K562 (cell line): ENCODE data around the gene CTSH. TPM values are rescaled to one million over a fixed set of nuclear protein-coding genes. Genes with fewer than 3 reads are reported as not detected.

Experiments used
- ATAC-seq: fragments of 200-7000 bp; cut with Tn5 transposase; 3 replicates; pipeline ENCODE4 v1.9.1; 2020; ENCODE audit warnings: moderate library complexity
- BruUV-seq: library from RNA; stranded (reverse); fragments of 400-500 nt; replicated peaks from 2 replicates; lab custom pipeline; 2021; lab: Mats Ljungman, UMichigan
- CTCF ChIA-PET: fragments of 300-600 bp; formaldehyde crosslinking; extraction: SDS; loops from one replicate; lab custom pipeline; 2021; ENCODE audit warnings: low intra/inter-chr PET ratio; lab: Yijun Ruan, JAX
- POLR2A ChIA-PET: fragments of 300-600, 350-650 bp; sonication (Branson Sonifier 250); formaldehyde crosslinking; extraction: SDS; loops from one replicate; lab custom pipeline; 2021; ENCODE audit warnings: antibody characterized with exemption, inconsistent platforms; lab: Yijun Ruan, JAX
- DNase-seq, 4 experiments: peaks; one replicate each; pipeline versions ENCODE4 v3.0.0 to v3.0.0-alpha.2; 2011 to 2018; ENCODE audit warnings: low spot score in 3 of 4, mixed read lengths in 3 of 4; ENCODE audit errors: extremely low read depth in 1 of 4
- FAIRE-seq: peaks from 2 replicates; lab custom pipeline; 2011; peaks lifted over from hg19 to GRCh38; lab: Jason Lieb, UNC
- H2AFZ ChIP-seq: 2 replicates; pipeline ENCODE4 v1.6.0; 2011; ENCODE audit warnings: low read depth, low read length, control low read depth, inconsistent platforms
- H3K27ac ChIP-seq: fragments of 200-600 bp; 3 replicates; pipeline ENCODE4 v1.8.0; 2011; ENCODE audit warnings: low read depth, mild to moderate bottlenecking, control low read depth, inconsistent platforms, low read length, moderate library complexity, mixed read lengths; ENCODE audit errors: extremely low read depth
- H3K27me3 ChIP-seq, 2 experiments: fragments of 300-600 bp in 1 of 2; 2 replicates in 1 of 2; 3 replicates in 1 of 2; pipeline versions ENCODE4 v1.6.0 to v1.8.0; 2011; ENCODE audit warnings: inconsistent platforms in 2 of 2, low read length in 2 of 2, mild to moderate bottlenecking in 1 of 2, mixed read lengths in 1 of 2, moderate library complexity in 1 of 2; ENCODE audit not compliant: control insufficient read depth in 2 of 2, insufficient read depth in 2 of 2
- H3K36me3 ChIP-seq: fragments of 300-600 bp; 3 replicates; pipeline ENCODE4 v1.8.0; 2011; ENCODE audit warnings: mild to moderate bottlenecking, low read length, inconsistent platforms; ENCODE audit not compliant: control insufficient read depth, insufficient read depth
- H3K4me1 ChIP-seq, 2 experiments: fragments of 200-600 bp in 1 of 2; replicated peaks in 1 of 2; 2 replicates in 1 of 2; 3 replicates in 1 of 2; pipeline versions ENCODE4 v1.5.1 to v1.8.0; 2011; ENCODE audit warnings: inconsistent platforms in 2 of 2, low read length in 2 of 2, mild to moderate bottlenecking in 1 of 2, mixed read lengths in 1 of 2, moderate library complexity in 1 of 2; ENCODE audit not compliant: control insufficient read depth in 2 of 2, insufficient read depth in 2 of 2
- H3K4me2 ChIP-seq: 2 replicates; pipeline ENCODE4 v1.6.1; 2011; ENCODE audit warnings: low read length, control low read depth, inconsistent platforms, mixed read lengths; ENCODE audit not compliant: insufficient read depth
- H3K4me3 ChIP-seq: fragments of 200-600 bp; sonication (generic), shearing (Covaris generic); 2 replicates; pipeline ENCODE4 v1.5.1; 2016; ENCODE audit warnings: control low read depth, inconsistent platforms
- H3K79me2 ChIP-seq: fragments of 200-600 bp; 3 replicates; pipeline ENCODE4 v1.8.0; 2011; ENCODE audit warnings: low read length, inconsistent platforms; ENCODE audit not compliant: control insufficient read depth, insufficient read depth
- H3K9ac ChIP-seq, 2 experiments: 2 replicates each; pipeline versions ENCODE4 v1.6.0 to v1.6.1; 2011; ENCODE audit warnings: low read depth in 2 of 2, low read length in 2 of 2, control low read depth in 1 of 2, inconsistent platforms in 1 of 2, mild to moderate bottlenecking in 1 of 2, mixed read lengths in 1 of 2; ENCODE audit not compliant: insufficient read depth in 1 of 2
- H3K9me1 ChIP-seq: one replicate; pipeline ENCODE4 v1.6.0; 2011; ENCODE audit warnings: inconsistent platforms, mild to moderate bottlenecking, low read length, moderate library complexity; ENCODE audit not compliant: control insufficient read depth, insufficient read depth
- H3K9me3 ChIP-seq: replicated peaks from 2 replicates; pipeline ENCODE4 v1.5.1; 2011; ENCODE audit warnings: low read depth, low read length, inconsistent platforms; ENCODE audit not compliant: control insufficient read depth, insufficient read depth
- H4K20me1 ChIP-seq: replicated peaks from 2 replicates; pipeline ENCODE4 v1.6.1; 2011; ENCODE audit warnings: low read length, inconsistent platforms, mixed read lengths; ENCODE audit not compliant: control insufficient read depth, insufficient read depth
- BCOR ChIP-seq: fragments of 450-650 bp; IDR thresholded peaks from 2 replicates; pipeline ENCODE4 v1.6.1; 2016
- CREB1 ChIP-seq, 2 experiments: sonication (generic) in 1 of 2; formaldehyde crosslinking in 1 of 2; IDR thresholded peaks; 2 replicates each; pipeline versions ENCODE4 v1.6.1 to v1.8.0; 2012 to 2022; ENCODE audit warnings: inconsistent platforms in 1 of 2, mild to moderate bottlenecking in 1 of 2, missing genetic modification reagents in 1 of 2, moderate library complexity in 1 of 2
- FOXJ2 ChIP-seq: fragments of 200-800 bp; sonication (Bioruptor generic); IDR thresholded peaks from 2 replicates; pipeline ENCODE4 v1.6.1; 2016; ENCODE audit warnings: missing genetic modification characterization, missing compliant biosample characterization
- FOXP4 ChIP-seq: sonication (generic); formaldehyde crosslinking; IDR thresholded peaks from 2 replicates; pipeline ENCODE4 v1.8.0; 2022; ENCODE audit warnings: mild to moderate bottlenecking, missing genetic modification reagents, borderline replicate concordance
- LARP7 ChIP-seq: fragments of 450-650 bp; IDR thresholded peaks from 2 replicates; pipeline ENCODE4 v1.6.1; 2016
- RBM25 ChIP-seq: fragments of 200-400 bp; formaldehyde crosslinking; IDR thresholded peaks from 2 replicates; pipeline ENCODE4 v1.6.1; 2018; ENCODE audit warnings: low read length, low read depth, moderate library complexity; ENCODE audit not compliant: severe bottlenecking
- SAFB ChIP-seq: fragments of 200-400 bp; formaldehyde crosslinking; IDR thresholded peaks from 2 replicates; pipeline ENCODE4 v1.6.1; 2017; ENCODE audit warnings: low read depth, low read length, borderline replicate concordance
- ZEB2 ChIP-seq: fragments of 450-650 bp; IDR thresholded peaks from 2 replicates; pipeline ENCODE4 v1.6.1; 2016
- ZNF507 ChIP-seq: conservative IDR thresholded peaks from 2 replicates; pipeline ENCODE4 v1.6.1; 2017; ENCODE audit warnings: missing genetic modification characterization, missing compliant biosample characterization
- WGBS: fragments of 100-300 bp; shearing (Covaris generic); methylation state at CpG from one replicate; pipeline ENCODE4 v1.1.6; 2016; ENCODE audit warnings: low coverage, mixed read lengths; ENCODE audit not compliant: insufficient coverage; ENCODE audit errors: missing lambda C conversion rate; 5-methylcytosine and 5-hydroxymethylcytosine counted together
- in situ Hi-C: fragments of 300-500 bp; cut with MboI; formaldehyde crosslinking; loops from 4 replicates; pipeline ENCODE4 v1.15.0; 2018; ENCODE audit warnings: inconsistent platforms, mixed read lengths
- intact Hi-C: fragments of 100-400 bp; cut with micrococcal nuclease; formaldehyde crosslinking; loops from 2 replicates; pipeline ENCODE4 v1.14.2; 2022
- polyA plus RNA-seq, 8 experiments: library from polyadenylated mRNA; depleted of rRNA in 4 of 8; stranded (reverse) in 5 of 8; unstranded in 3 of 8; fragments of >200 nt; fragmentation: Nextera tagmentation in 2 of 8; fragmentation: Illumina TruSeq in 1 of 8; extraction: Ambion mirVana in 2 of 8; extraction: Trizol in 1 of 8; gene quantifications; 2 replicates each; pipeline versions ENCODE4 v1.2.1 to v1.2.3, GENCODE V29; 2011 to 2014; ENCODE audit warnings: inconsistent platforms in 1 of 8, missing spikeins in 1 of 8
- total RNA-seq, 7 experiments: library from RNA; depleted of rRNA in 6 of 7; stranded (reverse); fragments of >200 nt in 6 of 7; fragmentation: Illumina TruSeq in 2 of 7; extraction: Trizol in 2 of 7; gene quantifications; 2 replicates each; pipeline versions ENCODE4 v1.2.1 to v1.2.3, GENCODE V29; 2011 to 2021; ENCODE audit warnings: low replicate concordance in 1 of 7

The CTSH gene
- total and polyA plus RNA-seq, 9 of the 15 experiments (the other 6 are each of a cell fraction or from before 2014, with no cell fraction given) = 15.0 to 462 (median 173) TPM

GRCh38 chr15:78957416-78958093 lies 12.7 kb upstream of the CTSH start:
- 0 out of 5 replicates have a peak, but pooled peaks cover 0 to 3% of the 10 kb centered on the region in 2 experiments for H3K27me3 ChIP-seq
- FAIRE-seq = no peak
- intact Hi-C loops (no loop called here), in situ Hi-C loops (no loop called here)
- WGBS = 42% methylated on average over 9 of the region's 9 CpGs
- H3K4me3 ChIP-seq = no peak overlapping the region
- ATAC-seq = no peak
- no peaks in the 10 kb centered on the region for H3K4me1 ChIP-seq
- H3K4me2 ChIP-seq = no peak overlapping the region
- POLR2A ChIA-PET = no interaction called here
- BruUV-seq = no TSS peak
- H3K9ac ChIP-seq = no peak overlapping the region
- no peak overlapping the region for H3K27ac ChIP-seq
- CTCF ChIA-PET = no interaction called here
- DNase-seq = no peak
- H2AFZ ChIP-seq = no peak overlapping the region
- no peaks in the 10 kb centered on the region for H3K9me1 ChIP-seq
- H4K20me1 ChIP-seq = no peaks in the 10 kb centered on the region
- H3K79me2 ChIP-seq = no peaks in the 10 kb centered on the region
- no peaks in the 10 kb centered on the region for H3K9me3 ChIP-seq
- TF ChIP-seq ZEB2 = no peak
- no peak for TF ChIP-seq CREB1 (IDR thresholded peaks at IDR 0.05)
- no peak for TF ChIP-seq CREB1 (CRISPR knock-in tag; IDR thresholded peaks at IDR 0.05)
- no peak for TF ChIP-seq FOXJ2
- TF ChIP-seq SAFB = no peak
- TF ChIP-seq ZNF507 (tag) = no peak
- TF ChIP-seq FOXP4 (CRISPR knock-in tag) = no peak
- peak; percentile 49; the same call in 1 of the 2 replicates for TF ChIP-seq BCOR
- TF ChIP-seq LARP7 = no peak
- TF ChIP-seq RBM25 = peak; percentile 59
- H3K36me3 ChIP-seq = no peaks in the 10 kb centered on the region
